HepG2 (cell line): ENCODE data around the gene C20orf96. TPM values are rescaled to one million over a fixed set of nuclear protein-coding genes. Genes with fewer than 3 reads are reported as not detected.

Experiments
- ATAC-seq: fragments of 200-7000 bp; cut with Tn5 transposase; 3 replicates; pipeline ENCODE4 v1.9.1; 2020; ENCODE audit warnings: mild to moderate bottlenecking, moderate library complexity
- BruUV-seq: library from RNA; stranded (reverse); fragments of 400-500 nt; replicated peaks from 2 replicates; lab custom pipeline; 2021; lab: Mats Ljungman, UMichigan
- CTCF ChIA-PET: fragments of 300-600 bp; formaldehyde crosslinking; extraction: SDS; loops from one replicate; lab custom pipeline; 2021; ENCODE audit warnings: low total read pairs, inconsistent platforms, low intra/inter-chr PET ratio; lab: Yijun Ruan, JAX
- POLR2A ChIA-PET: fragments of 350-600 bp; sonication (Branson Sonifier 250); formaldehyde crosslinking; loops from one replicate; lab custom pipeline; 2020; ENCODE audit warnings: antibody characterized with exemption, inconsistent platforms; lab: Yijun Ruan, JAX
- DNase-seq: peaks from one replicate; pipeline ENCODE4 v3.0.0-alpha.2; 2015; ENCODE audit warnings: low spot score
- FAIRE-seq: peaks from 3 replicates; lab custom pipeline; 2011; peaks lifted over from hg19 to GRCh38; lab: Jason Lieb, UNC
- H2AFZ ChIP-seq: one replicate; pipeline ENCODE4 v1.6.1; 2011; ENCODE audit warnings: low read length, inconsistent platforms
- H3K27ac ChIP-seq: fragments of 300-600 bp; 3 replicates; pipeline ENCODE4 v1.8.0; 2011; ENCODE audit warnings: mixed run types, mild to moderate bottlenecking, mixed read lengths, low read length, inconsistent platforms; ENCODE audit not compliant: insufficient read depth; ENCODE audit errors: extremely low read length
- H3K27me3 ChIP-seq, 2 experiments: fragments of 200-600 bp in 1 of 2; 2 replicates in 1 of 2; 3 replicates in 1 of 2; pipeline versions ENCODE4 v1.6.0 to v1.8.0; 2011; ENCODE audit warnings: low read length in 2 of 2, mild to moderate bottlenecking in 2 of 2, moderate library complexity in 2 of 2, inconsistent platforms in 1 of 2; ENCODE audit not compliant: insufficient read depth in 2 of 2, control insufficient read depth in 1 of 2
- H3K36me3 ChIP-seq, 2 experiments: fragments of 200-600 bp in 1 of 2; replicated peaks in 1 of 2; 2 replicates in 1 of 2; 3 replicates in 1 of 2; pipeline versions ENCODE4 v1.5.1 to v1.8.0; 2011; ENCODE audit warnings: low read length in 2 of 2, inconsistent platforms in 1 of 2; ENCODE audit not compliant: insufficient read depth in 2 of 2, control insufficient read depth in 1 of 2
- H3K4me1 ChIP-seq: 2 replicates; pipeline ENCODE4 v1.5.1; 2012; ENCODE audit warnings: low read length, inconsistent platforms; ENCODE audit not compliant: insufficient read depth
- H3K4me2 ChIP-seq: 2 replicates; pipeline ENCODE4 v1.6.0; 2011; ENCODE audit warnings: low read depth, low read length, inconsistent platforms
- H3K4me3 ChIP-seq, 3 experiments: fragments of 200-600 bp in 1 of 3; sonication (generic), shearing (Covaris generic) in 1 of 3; replicated peaks in 1 of 3; 2 replicates each; pipeline ENCODE4 v1.5.1; 2011 to 2016; ENCODE audit warnings: low read length in 3 of 3, inconsistent platforms in 2 of 3, low read depth in 2 of 3, mild to moderate bottlenecking in 2 of 3, control low read depth in 1 of 3, mixed read lengths in 1 of 3; ENCODE audit not compliant: insufficient read depth in 1 of 3
- H3K79me2 ChIP-seq: one replicate; pipeline ENCODE4 v1.6.1; 2011; ENCODE audit warnings: low read length, inconsistent platforms; ENCODE audit not compliant: insufficient read depth
- H3K9ac ChIP-seq: 2 replicates; pipeline ENCODE4 v1.6.0; 2011; ENCODE audit warnings: mild to moderate bottlenecking, low read depth, low read length, inconsistent platforms; ENCODE audit not compliant: insufficient read depth
- H3K9me3 ChIP-seq: 2 replicates; pipeline ENCODE4 v1.5.1; 2012; ENCODE audit warnings: mild to moderate bottlenecking, low read length
- H4K20me1 ChIP-seq: 2 replicates; pipeline ENCODE4 v1.6.0; 2011; ENCODE audit warnings: inconsistent platforms, mild to moderate bottlenecking, low read length, moderate library complexity; ENCODE audit not compliant: insufficient read depth
- AFF4 ChIP-seq: sonication (generic); formaldehyde crosslinking; IDR thresholded peaks from 2 replicates; pipeline ENCODE4 v1.4.0; 2020; ENCODE audit warnings: missing genetic modification reagents
- JUND ChIP-seq: sonication (generic); formaldehyde crosslinking; IDR thresholded peaks from 2 replicates; pipeline ENCODE4 v1.8.0; 2022; ENCODE audit warnings: mild to moderate bottlenecking, missing genetic modification reagents
- RBFOX2 ChIP-seq: fragments of 200-400 bp; formaldehyde crosslinking; IDR thresholded peaks from 2 replicates; pipeline ENCODE4 v1.6.1; 2017; ENCODE audit warnings: low read depth, mild to moderate bottlenecking, low read length
- RFXAP ChIP-seq: sonication (generic); formaldehyde crosslinking; IDR thresholded peaks from 2 replicates; pipeline ENCODE4 v1.4.0; 2020; ENCODE audit warnings: missing genetic modification reagents, borderline replicate concordance
- SNAI1 ChIP-seq: sonication (generic); formaldehyde crosslinking; IDR thresholded peaks from 2 replicates; pipeline ENCODE4 v1.5.0; 2020; ENCODE audit warnings: mild to moderate bottlenecking, missing genetic modification reagents, borderline replicate concordance
- SP140L ChIP-seq: sonication (generic); formaldehyde crosslinking; IDR thresholded peaks from 2 replicates; pipeline ENCODE4 v1.4.0; 2020; ENCODE audit warnings: missing genetic modification reagents, borderline replicate concordance
- ZNF382 ChIP-seq: sonication (generic); formaldehyde crosslinking; IDR thresholded peaks from 2 replicates; pipeline ENCODE4 v1.5.0; 2020; ENCODE audit warnings: missing genetic modification reagents, mild to moderate bottlenecking, borderline replicate concordance
- ZNF501 ChIP-seq: sonication (generic); formaldehyde crosslinking; IDR thresholded peaks from 2 replicates; pipeline ENCODE4 v1.5.1; 2020; ENCODE audit warnings: mild to moderate bottlenecking, moderate library complexity, missing genetic modification reagents
- WGBS: methylation state at CpG from one replicate; pipeline ENCODE4 v1.1.6; 2017; ENCODE audit warnings: low lambda C conversion rate; 5-methylcytosine and 5-hydroxymethylcytosine counted together
- in situ Hi-C: cut with HindIII; loops from 2 replicates; pipeline ENCODE4 v1.10.0; 2017; ENCODE audit warnings: low pct_unique_long_range_greater_than_20kb; ENCODE audit not compliant: extremely low pct_ligation_motif_present
- intact Hi-C: fragments of 100-400 bp; cut with micrococcal nuclease; formaldehyde crosslinking; loops from one replicate; pipeline ENCODE4 v1.10.0; 2022; ENCODE audit not compliant: unreplicated experiment
- polyA plus RNA-seq, 8 experiments: library from polyadenylated mRNA; depleted of rRNA in 3 of 8; stranded (reverse) in 7 of 8; unstranded in 1 of 8; fragments of >200 nt; fragmentation: Illumina TruSeq in 4 of 8; extraction: Trizol in 4 of 8; gene quantifications; 2 replicates each; pipeline versions ENCODE4 v1.2.1 to v1.2.3, GENCODE V29; 2011 to 2016; ENCODE audit warnings: low read depth in 4 of 8, missing spikeins in 1 of 8, mixed read lengths in 1 of 8; ENCODE audit not compliant: insufficient read depth in 1 of 8
- total RNA-seq, 5 experiments: library from RNA; depleted of rRNA; stranded (reverse); fragments of >200 nt; fragmentation: Illumina TruSeq; extraction: Trizol; gene quantifications; 2 replicates each; pipeline ENCODE4 v1.2.3, GENCODE V29; 2016; ENCODE audit warnings: low read depth in 1 of 5
- TF ChIP-seq, protein P1 (sequence below): sonication (generic); formaldehyde crosslinking; IDR thresholded peaks from 2 replicates; pipeline ENCODE4 v1.5.0; 2020; ENCODE audit warnings: mild to moderate bottlenecking, missing genetic modification reagents, borderline replicate concordance
- TF ChIP-seq, protein P2 (sequence below): sonication (generic); formaldehyde crosslinking; IDR thresholded peaks from 2 replicates; pipeline ENCODE4 v1.4.0; 2020; ENCODE audit warnings: missing genetic modification reagents

C20orf96 gene
- total and polyA plus RNA-seq, 2 of the 13 experiments (the other 11 are each of a cell fraction or from before 2014, with no cell fraction given), result 3.8 to 20.6 TPM

DNA sequence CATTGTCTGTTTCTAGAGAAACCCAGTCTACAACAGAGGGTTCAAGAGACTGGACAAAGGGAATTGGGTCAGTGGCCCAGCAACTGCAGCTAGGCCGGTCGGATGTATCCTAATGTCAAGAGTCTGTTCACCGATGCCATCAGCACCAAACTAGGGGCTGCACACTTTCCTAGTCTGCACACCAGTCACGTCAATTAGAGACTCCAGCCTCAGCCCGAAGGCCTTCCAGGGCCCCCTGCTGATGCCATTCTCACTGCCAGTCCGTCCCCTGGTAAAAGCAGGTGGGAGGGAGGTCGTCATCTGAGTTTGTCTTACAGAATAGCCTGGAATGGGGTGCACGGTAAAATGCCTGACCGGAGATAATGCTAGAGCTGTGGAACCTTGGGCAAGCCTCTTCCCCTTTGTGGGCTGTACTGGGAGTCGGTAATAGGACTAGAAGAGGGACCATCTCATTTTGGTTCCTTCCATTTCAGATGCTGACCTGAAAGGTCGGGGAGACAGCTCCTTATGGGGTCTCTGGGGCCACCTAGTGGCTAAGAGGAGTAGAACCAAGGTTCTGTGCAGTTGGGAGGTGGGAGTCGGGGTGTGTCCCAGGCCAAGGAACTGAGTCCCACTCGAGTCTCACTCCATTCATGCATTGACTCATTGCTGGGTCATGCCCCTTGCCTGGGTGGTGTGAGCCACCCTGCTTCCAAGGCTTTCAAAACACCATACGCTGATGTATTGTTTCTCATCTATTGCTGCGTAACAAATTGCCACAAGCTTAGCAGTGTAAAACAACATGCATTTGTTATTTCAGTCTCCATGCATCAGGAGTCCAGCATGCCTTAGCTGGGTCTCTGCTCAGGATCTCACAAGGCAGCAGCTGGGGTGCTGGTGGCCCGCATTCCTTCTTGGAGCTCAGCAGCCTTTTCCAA lies 39.9 kb upstream of the C20orf96 start (continued):
- TF ChIP-seq ZNF382 (CRISPR knock-in tag), result no peak
- TF ChIP-seq RBFOX2, result peak; percentile 42; the same call in 1 of the 2 replicates
- TF ChIP-seq AFF4 (CRISPR knock-in tag), result no peak
- TF ChIP-seq SP140L (CRISPR knock-in tag), result no peak
- no peak for TF ChIP-seq JUND (CRISPR knock-in tag)

- peaks cover 4 to 9% of the 10 kb centered on the region in 2 experiments; a peak in 2 of 5 replicates for H3K36me3 ChIP-seq
- no peak overlapping the region for H2AFZ ChIP-seq
- peaks cover 29% of the 10 kb centered on the region for H3K79me2 ChIP-seq
- H3K9ac ChIP-seq, result no peak overlapping the region
- CTCF ChIA-PET, result interaction anchor here (1.6 to 2.2 kb wide), 4 partner anchors 63 to 120 kb away, joined by 6 to 18 read pairs (median 10); no protein-coding TSS in a partner anchor
- no peak overlapping the region for H3K4me3 ChIP-seq
- WGBS, result 96% methylated on average over 4 of the region's 4 CpGs
- H3K9me3 ChIP-seq, result no peaks in the 10 kb centered on the region
- peaks cover 34% of the 10 kb centered on the region for H3K4me1 ChIP-seq
- no TSS peak for BruUV-seq
- ATAC-seq, result no peak
- in situ Hi-C loops, result no loop called here
- POLR2A ChIA-PET, result interaction anchor here (1.0 to 8.3 kb wide), 9 partner anchors 9 to 78 kb away, joined by 3 to 90 read pairs (median 4); partner anchors contain the start of gene NRSN2
- no peaks in the 10 kb centered on the region; a peak in 1 of 5 replicates for H3K27me3 ChIP-seq
- intact Hi-C loops, result loop anchor here (1.0 to 2.0 kb wide), 4 partner anchors 17 to 121 kb away; partner anchors contain the start of gene NRSN2
- H3K4me2 ChIP-seq, result peak overlapping the region; percentile 92; the same call in 1 of the 2 replicates
- FAIRE-seq, result no peak
- H3K27ac ChIP-seq, result no peak overlapping the region
- DNase-seq, result no peak
- H4K20me1 ChIP-seq, result peaks cover 37% of the 10 kb centered on the region
- TF ChIP-seq ZNF501 (CRISPR knock-in tag) (no peak), SNAI1 (no peak), RFXAP (CRISPR knock-in tag) (no peak)
- TF ChIP-seq, protein P1, sequence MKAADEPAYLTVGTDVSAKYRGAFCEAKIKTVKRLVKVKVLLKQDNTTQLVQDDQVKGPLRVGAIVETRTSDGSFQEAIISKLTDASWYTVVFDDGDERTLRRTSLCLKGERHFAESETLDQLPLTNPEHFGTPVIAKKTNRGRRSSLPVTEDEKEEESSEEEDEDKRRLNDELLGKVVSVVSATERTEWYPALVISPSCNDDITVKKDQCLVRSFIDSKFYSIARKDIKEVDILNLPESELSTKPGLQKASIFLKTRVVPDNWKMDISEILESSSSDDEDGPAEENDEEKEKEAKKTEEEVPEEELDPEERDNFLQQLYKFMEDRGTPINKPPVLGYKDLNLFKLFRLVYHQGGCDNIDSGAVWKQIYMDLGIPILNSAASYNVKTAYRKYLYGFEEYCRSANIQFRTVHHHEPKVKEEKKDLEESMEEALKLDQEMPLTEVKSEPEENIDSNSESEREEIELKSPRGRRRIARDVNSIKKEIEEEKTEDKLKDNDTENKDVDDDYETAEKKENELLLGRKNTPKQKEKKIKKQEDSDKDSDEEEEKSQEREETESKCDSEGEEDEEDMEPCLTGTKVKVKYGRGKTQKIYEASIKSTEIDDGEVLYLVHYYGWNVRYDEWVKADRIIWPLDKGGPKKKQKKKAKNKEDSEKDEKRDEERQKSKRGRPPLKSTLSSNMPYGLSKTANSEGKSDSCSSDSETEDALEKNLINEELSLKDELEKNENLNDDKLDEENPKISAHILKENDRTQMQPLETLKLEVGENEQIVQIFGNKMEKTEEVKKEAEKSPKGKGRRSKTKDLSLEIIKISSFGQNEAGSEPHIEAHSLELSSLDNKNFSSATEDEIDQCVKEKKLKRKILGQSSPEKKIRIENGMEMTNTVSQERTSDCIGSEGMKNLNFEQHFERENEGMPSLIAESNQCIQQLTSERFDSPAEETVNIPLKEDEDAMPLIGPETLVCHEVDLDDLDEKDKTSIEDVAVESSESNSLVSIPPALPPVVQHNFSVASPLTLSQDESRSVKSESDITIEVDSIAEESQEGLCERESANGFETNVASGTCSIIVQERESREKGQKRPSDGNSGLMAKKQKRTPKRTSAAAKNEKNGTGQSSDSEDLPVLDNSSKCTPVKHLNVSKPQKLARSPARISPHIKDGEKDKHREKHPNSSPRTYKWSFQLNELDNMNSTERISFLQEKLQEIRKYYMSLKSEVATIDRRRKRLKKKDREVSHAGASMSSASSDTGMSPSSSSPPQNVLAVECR (CRISPR knock-in tag), result no peak
- TF ChIP-seq, protein P2, sequence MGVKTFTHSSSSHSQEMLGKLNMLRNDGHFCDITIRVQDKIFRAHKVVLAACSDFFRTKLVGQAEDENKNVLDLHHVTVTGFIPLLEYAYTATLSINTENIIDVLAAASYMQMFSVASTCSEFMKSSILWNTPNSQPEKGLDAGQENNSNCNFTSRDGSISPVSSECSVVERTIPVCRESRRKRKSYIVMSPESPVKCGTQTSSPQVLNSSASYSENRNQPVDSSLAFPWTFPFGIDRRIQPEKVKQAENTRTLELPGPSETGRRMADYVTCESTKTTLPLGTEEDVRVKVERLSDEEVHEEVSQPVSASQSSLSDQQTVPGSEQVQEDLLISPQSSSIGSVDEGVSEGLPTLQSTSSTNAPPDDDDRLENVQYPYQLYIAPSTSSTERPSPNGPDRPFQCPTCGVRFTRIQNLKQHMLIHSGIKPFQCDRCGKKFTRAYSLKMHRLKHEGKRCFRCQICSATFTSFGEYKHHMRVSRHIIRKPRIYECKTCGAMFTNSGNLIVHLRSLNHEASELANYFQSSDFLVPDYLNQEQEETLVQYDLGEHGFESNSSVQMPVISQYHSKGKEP (CRISPR knock-in tag), result no peak
Measured at GRCh38 chr20:329851-330232, 39.3 kb upstream of the C20orf96 start.
